GM12878 (cell line): ENCODE measurements around the gene MR1. TPM values are rescaled to one million over a fixed set of nuclear protein-coding genes. Genes with fewer than 3 reads are reported as not detected.

Experiments used
- ATF2 ChIP-seq: IDR thresholded peaks from 2 replicates; pipeline ENCODE4 v1.6.1; 2012; ENCODE audit warnings: low read length, inconsistent platforms
- CBFB ChIP-seq: IDR thresholded peaks from 2 replicates; pipeline ENCODE4 v1.6.1; 2016; ENCODE audit warnings: antibody characterized with exemption, low read depth
- CREM ChIP-seq: IDR thresholded peaks from 2 replicates; pipeline ENCODE4 v1.6.1; 2014; ENCODE audit warnings: antibody characterized with exemption, low read depth
- CTCF ChIP-seq, 3 experiments: IDR thresholded peaks in 2 of 3; conservative IDR thresholded peaks in 1 of 3; 2 replicates each; pipeline ENCODE4 v1.5.1; 2011; ENCODE audit warnings: low read depth in 3 of 3, low read length in 3 of 3, mild to moderate bottlenecking in 3 of 3, control low read depth in 2 of 3, moderate library complexity in 2 of 3, inconsistent platforms in 1 of 3, mixed read lengths in 1 of 3; ENCODE audit not compliant: control insufficient read depth in 2 of 3, insufficient read depth in 1 of 3; ENCODE audit errors: extremely low read depth in 1 of 3
- EGR1 ChIP-seq, 2 experiments: IDR thresholded peaks; 1 replicate in 1 of 2; 2 replicates in 1 of 2; pipeline ENCODE4 v1.6.1; 2011 to 2012; ENCODE audit warnings: low read depth in 2 of 2, low read length in 2 of 2, borderline replicate concordance in 1 of 2, mild to moderate bottlenecking in 1 of 2, moderate library complexity in 1 of 2
- FOXK2 ChIP-seq: fragments of 450-650 bp; IDR thresholded peaks from 2 replicates; pipeline ENCODE4 v1.6.1; 2017; ENCODE audit warnings: mild to moderate bottlenecking, moderate library complexity
- HSF1 ChIP-seq: fragments of 150-350 bp; IDR thresholded peaks from 2 replicates; pipeline ENCODE4 v1.6.1; 2014; ENCODE audit warnings: mild to moderate bottlenecking, low read depth, low read length
- IRF3 ChIP-seq: fragments of 450-650 bp; IDR thresholded peaks from 2 replicates; pipeline ENCODE4 v1.6.1; 2014; ENCODE audit warnings: mild to moderate bottlenecking
- MYB ChIP-seq: fragments of 150-350 bp; IDR thresholded peaks from 2 replicates; pipeline ENCODE4 v1.6.1; 2014; ENCODE audit warnings: mild to moderate bottlenecking, low read depth, low read length, borderline replicate concordance
- NR2C1 ChIP-seq: fragments of 450-650 bp; IDR thresholded peaks from 2 replicates; pipeline ENCODE4 v1.6.1; 2017; ENCODE audit warnings: antibody characterized with exemption, mild to moderate bottlenecking, moderate library complexity
- RAD51 ChIP-seq: fragments of 450-650 bp; IDR thresholded peaks from 2 replicates; pipeline ENCODE4 v1.6.1; 2016; ENCODE audit warnings: moderate library complexity, mild to moderate bottlenecking, inconsistent platforms
- SMAD5 ChIP-seq: IDR thresholded peaks from 2 replicates; pipeline ENCODE4 v1.6.1; 2016; ENCODE audit warnings: antibody characterized with exemption, low read depth
- SMC3 ChIP-seq: IDR thresholded peaks from 2 replicates; pipeline ENCODE4 v1.6.1; 2011; ENCODE audit warnings: low read length, improper control_type of control experiment, borderline replicate concordance
- SPI1 ChIP-seq: IDR thresholded peaks from 2 replicates; pipeline ENCODE4 v1.6.1; 2011; ENCODE audit warnings: low read depth, mild to moderate bottlenecking, low read length, moderate library complexity, borderline replicate concordance; ENCODE audit not compliant: insufficient read depth
- YBX1 ChIP-seq: fragments of 450-650 bp; IDR thresholded peaks from 2 replicates; pipeline ENCODE4 v1.6.1; 2016; ENCODE audit warnings: antibody characterized with exemption
- ZBTB4 ChIP-seq: fragments of 450-650 bp; formaldehyde crosslinking; IDR thresholded peaks from 2 replicates; pipeline ENCODE4 v1.4.0; 2022; ENCODE audit warnings: mild to moderate bottlenecking, moderate library complexity
- ZNF384 ChIP-seq: IDR thresholded peaks from 2 replicates; pipeline ENCODE4 v1.6.1; 2012; ENCODE audit warnings: low read depth, mild to moderate bottlenecking, low read length, improper control_type of control experiment, borderline replicate concordance
- polyA plus RNA-seq, 11 experiments: library from polyadenylated mRNA; depleted of rRNA in 4 of 11; unstranded in 6 of 11; stranded (reverse) in 5 of 11; fragments of >200 nt; fragmentation: Nextera tagmentation in 4 of 11; fragmentation: Illumina TruSeq in 1 of 11; extraction: Ambion mirVana in 4 of 11; extraction: Trizol in 1 of 11; gene quantifications; 1 replicate in 1 of 11; 2 replicates in 10 of 11; pipeline versions ENCODE4 v1.2.1 to v1.2.3, GENCODE V29; 2011 to 2016; ENCODE audit warnings: inconsistent platforms in 2 of 11, missing spikeins in 2 of 11, low read depth in 1 of 11
- total RNA-seq, 4 experiments: library from RNA; depleted of rRNA in 3 of 4; stranded (reverse); fragments of >200 nt in 3 of 4; fragmentation: Illumina TruSeq in 1 of 4; extraction: Trizol in 1 of 4; gene quantifications; 2 replicates each; pipeline versions ENCODE4 v1.2.1 to v1.2.3, GENCODE V29; 2013 to 2021

The MR1 gene
- total and polyA plus RNA-seq, 10 of the 15 experiments (the other 5 are each of a cell fraction or from before 2014, with no cell fraction given): 24.7 to 65.9 (median 30.9) TPM

- TF ChIP-seq ATF2 (peak; percentile 54), YBX1 (no peak), HSF1 (no peak), SMAD5 (peak; percentile 83), CBFB (peak; percentile 41; the same call in 1 of the 2 replicates), RAD51 (no peak), CTCF (IDR thresholded peaks at IDR 0.05 in 2 of 3, conservative IDR thresholded peaks at IDR 0.05 in 1 of 3; ENCODE audit: control insufficient read depth in 2 of 3, extremely low read depth in 1 of 3, insufficient read depth in 1 of 3, low read depth in 3 of 3, low read length in 3 of 3) (no peak), EGR1 (IDR thresholded peaks at IDR 0.05; ENCODE audit: borderline replicate concordance in 1 of 2, low read depth in 2 of 2, low read length in 2 of 2) (no peak), FOXK2 (no peak), NR2C1 (no peak), CREM (0 out of 2 replicates have a peak, but pooled peaks have one; percentile 27), MYB (no peak), SMC3 (0 out of 2 replicates have a peak, but pooled peaks have one; percentile 24), SPI1 (peak; percentile 82), ZNF384 (no peak), ZBTB4 (CRISPR knock-in tag) (no peak), IRF3 (no peak)
Measured at GRCh38 chr1:181089676-181090544, 56.1 kb downstream of the MR1 start (continued).
